SK-N-MC (cell line): Measurements from ENCODE around the gene RGS8.

ENCODE experiments used
- EZH2 ChIP-seq: fragments of 200-600 bp; sonication (generic); IDR thresholded peaks from one replicate; pipeline ENCODE4 v1.6.1; 2017; ENCODE audit warnings: antibody characterized with exemption
- POLR2AphosphoS5 ChIP-seq: IDR thresholded peaks from 2 replicates; pipeline ENCODE4 v1.6.1; 2012; ENCODE audit warnings: mild to moderate bottlenecking, low read depth, low read length, borderline replicate concordance

DNA sequence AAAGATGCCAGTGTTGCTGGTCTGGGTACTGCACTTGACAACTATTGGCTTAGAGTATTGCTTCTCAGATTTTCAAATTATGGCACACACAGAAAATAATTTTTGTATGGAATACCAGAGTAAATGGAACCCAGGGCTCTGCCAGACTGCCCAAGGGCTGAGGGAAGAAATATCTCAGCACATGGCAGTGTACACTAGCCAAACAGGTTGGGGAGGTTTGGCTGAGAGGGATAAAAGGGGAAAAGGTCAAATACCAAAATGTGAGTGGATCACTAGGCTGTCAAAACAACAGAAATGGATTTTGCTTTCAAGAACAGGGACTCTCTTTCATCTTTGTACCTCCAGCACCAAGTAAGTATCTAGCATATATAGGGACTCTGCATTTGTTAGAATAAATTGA, 3.0 kb upstream of the RGS8 start:
- no peak for TF ChIP-seq EZH2
- no peak for TF ChIP-seq POLR2AphosphoS5
